Middle frontal gyrus (tissue), 1 donor: ENCODE measurements around the gene EMC1.
"Not testable (repeated sequence)": the region's sequence is repeated elsewhere in the genome, so short reads cannot be mapped to it uniquely, and the experiment has no call there.

Source experiments
- DNase-seq: peaks from one replicate; pipeline ENCODE4 v3.0.0-alpha.2; 2015; ENCODE audit warnings: low spot score; ENCODE audit errors: extremely low spot score

The EMC1 gene

DNA sequence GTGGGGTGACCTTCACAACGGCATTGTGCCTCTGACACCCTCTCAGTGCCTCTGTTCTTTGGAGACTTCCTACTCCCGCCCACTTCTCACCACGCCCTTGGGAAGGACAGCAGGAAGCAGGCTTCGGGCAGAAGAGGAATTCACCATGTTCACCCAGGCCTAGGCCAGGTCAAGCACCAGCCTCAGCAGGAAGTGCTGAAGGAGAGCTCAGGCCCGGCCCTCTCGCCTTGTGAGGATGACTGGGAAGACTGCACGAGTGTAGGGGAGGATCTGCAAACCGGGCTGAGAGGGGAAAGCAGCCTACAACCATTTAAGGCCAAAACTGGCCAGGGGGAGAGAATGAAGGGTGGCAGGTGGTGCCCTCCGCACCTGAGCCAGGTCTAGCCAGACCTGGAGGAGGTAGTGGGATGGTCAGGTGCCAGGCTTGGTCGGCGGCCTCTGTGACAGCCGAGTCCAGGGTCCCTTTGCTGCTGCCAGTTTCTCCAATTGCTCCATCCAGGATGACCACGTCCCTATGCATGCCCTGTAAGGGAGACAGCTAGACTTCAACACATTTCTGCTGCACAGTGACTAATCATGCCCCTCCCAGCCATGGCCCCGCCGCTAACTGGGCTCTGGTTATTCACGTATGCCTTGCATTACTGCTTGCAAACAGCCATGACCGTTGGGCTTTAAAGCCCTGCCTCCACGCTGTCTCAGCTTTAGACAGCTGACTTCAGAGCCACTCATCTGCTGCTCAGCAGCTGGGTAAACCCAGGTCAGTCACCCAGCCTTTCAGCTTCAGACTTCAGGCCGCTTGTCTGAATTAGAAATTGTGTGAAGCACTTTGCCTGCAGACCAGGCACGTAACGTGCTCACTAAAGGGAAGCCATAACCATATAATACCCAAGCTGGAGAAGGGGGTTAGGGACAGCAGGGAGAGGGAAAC is 9.2 kb upstream of the EMC1 start:
- DNase-seq, result no peak

DNA sequence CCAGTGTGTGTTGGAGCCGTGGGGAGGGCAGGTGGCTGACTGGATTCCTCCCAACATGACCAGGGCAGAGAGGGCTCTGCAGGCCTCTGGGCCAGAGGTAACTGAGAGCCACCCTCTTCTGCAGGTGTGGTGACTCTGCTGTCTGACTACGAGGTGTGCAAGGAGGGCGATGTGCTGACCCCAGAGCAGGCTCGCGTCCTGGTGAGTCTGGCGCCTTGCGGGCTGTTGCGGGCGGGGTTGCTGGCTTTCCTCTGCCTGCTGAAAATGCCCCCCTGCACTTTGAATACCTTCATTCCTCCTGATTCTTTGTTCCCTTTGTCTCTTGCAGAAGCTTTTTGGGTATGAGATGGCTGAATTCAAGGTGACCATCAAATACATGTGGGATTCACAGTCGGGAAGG is 7.0 kb upstream of the EMC1 start:
- DNase-seq, result no peak

- DNase-seq, result no peak
These were observed 6.0 kb upstream of the EMC1 start for GRCh38 chr1:19257178-19257914.

- not testable (repeated sequence) for DNase-seq
These were observed 5.0 kb upstream of the EMC1 start for GRCh38 chr1:19256301-19256700.

DNA sequence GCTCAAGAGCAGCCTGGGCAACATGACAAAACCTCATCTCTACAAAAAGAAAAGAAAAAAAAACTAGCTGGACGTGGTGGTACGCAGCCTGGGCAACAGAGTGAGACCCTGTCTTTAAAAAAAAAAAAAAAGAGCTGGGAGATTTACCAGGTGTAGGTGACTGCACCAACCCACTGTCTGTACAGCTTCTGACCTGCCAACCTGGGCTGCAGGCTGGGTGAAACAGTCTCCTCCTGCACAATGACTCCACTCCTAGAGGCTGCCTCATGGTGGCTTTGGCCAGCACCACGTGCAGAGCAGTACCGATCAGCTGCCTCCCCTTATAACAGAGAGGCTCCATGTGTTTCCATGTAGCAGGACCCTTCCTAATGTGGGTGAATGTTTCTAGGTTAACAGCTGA is 4.0 kb upstream of the EMC1 start:
- no peak for DNase-seq

GRCh38 chr1:19254416-19254815 is 3.1 kb upstream of the EMC1 start:
- DNase-seq, result no peak

GRCh38 chr1:19250629-19251304 is 557 bp downstream of the EMC1 start:
- no peak for DNase-seq

DNA sequence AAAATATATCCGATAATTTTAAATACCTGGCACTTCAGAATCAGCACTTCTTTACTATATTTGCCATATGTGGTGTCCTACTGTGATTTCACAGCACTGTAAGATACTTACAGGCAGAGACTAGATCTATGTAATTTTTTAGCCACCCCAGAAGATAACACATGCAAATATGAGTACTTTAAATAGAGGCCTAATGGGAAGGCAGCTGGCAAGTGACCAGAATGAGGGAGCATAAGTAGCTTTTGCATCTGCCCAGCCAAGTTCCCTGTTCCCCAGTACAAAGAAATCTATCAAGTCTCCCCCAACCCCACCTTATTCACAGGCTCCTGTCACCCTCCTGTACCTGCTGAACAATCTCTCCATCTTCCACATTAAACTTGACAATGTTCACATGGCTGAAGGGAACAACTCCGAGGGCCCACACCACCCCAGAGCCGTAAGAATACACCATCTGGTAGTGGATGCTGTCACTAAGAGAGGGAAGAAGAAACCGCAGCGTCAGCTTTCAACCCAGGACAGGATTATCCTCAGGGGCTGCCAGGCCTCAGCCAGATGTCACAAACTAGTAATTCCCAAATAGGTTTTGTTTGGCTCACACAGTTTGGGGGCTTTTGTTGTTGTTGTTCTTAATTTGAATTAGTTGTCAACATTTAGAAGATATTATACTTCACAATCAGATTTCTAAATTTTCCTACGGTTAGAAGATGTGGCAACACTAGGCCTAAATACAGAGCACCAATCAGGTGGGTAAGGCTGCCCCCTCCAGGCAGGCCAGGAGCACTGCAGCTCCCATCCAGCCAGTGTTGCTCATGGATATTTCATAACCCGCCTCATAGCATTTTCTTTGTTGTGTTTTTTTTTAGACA is 10.4 kb downstream of the EMC1 start:
- peak; percentile 53 for DNase-seq

GRCh38 chr1:19239876-19240275 is 11.4 kb downstream of the EMC1 start:
- DNase-seq, result no peak

DNA sequence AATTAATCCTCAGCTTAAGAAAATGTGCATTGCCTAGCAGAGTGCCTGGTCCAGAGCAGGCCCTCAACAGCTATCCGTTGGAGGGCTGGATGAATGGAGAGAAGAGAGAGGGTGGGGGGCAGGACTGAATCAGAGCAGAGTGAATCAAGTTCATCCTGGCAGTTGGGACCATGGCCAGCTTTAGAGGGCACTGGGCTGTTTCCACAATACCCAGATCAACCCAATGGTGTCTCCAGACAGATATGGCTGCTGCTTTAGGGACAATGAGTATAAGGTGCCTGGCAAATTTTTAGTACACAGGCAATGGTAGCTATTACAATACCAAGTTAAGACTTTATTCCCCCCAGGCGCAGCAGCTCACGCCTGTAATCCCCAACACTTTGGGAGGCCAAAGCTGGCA is 17.1 kb downstream of the EMC1 start:
- DNase-seq, result no peak

GRCh38 chr1:19232524-19232846 is 18.8 kb downstream of the EMC1 start:
- DNase-seq, result no peak

GRCh38 chr1:19231736-19232523 is 19.4 kb downstream of the EMC1 start:
- peak; percentile 40 for DNase-seq

- DNase-seq, result no peak
These were observed 21.4 kb downstream of the EMC1 start for GRCh38 chr1:19229828-19230325.

- DNase-seq, result no peak
These were observed 22.1 kb downstream of the EMC1 start for GRCh38 chr1:19229229-19229628.

- no peak for DNase-seq
These were observed 28.1 kb downstream of the EMC1 start for GRCh38 chr1:19222979-19223824.

- DNase-seq, result no peak
These were observed 28.8 kb downstream of the EMC1 start for GRCh38 chr1:19222573-19222972.

- no peak for DNase-seq
These were observed 30.3 kb downstream of the EMC1 start for GRCh38 chr1:19220991-19221390.

- no peak for DNase-seq
These were observed 31.1 kb downstream of the EMC1 start for GRCh38 chr1:19220080-19220846.

DNA sequence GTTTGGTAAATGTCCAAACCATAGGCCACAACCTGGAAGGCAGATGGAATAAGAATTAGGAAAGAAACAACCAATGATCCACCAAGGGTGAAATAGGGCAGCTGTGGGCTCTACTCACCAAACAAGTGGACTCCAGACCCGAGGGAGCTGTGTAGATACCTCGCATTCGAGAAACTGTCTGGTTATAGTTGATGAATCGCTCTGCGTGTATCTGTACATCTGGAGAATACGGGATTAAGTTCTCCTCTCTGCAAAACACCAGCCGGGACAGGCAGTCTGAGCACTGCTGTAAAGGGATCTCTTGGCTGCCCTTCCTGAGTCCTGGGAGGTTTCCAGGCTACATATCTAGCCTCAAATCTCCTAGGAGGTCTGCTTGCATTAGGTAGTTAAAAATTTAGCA is 31.9 kb downstream of the EMC1 start:
- DNase-seq, result no peak
